Endothelial cell (in vitro differentiated cells): ENCODE measurements around the gene ARHGAP30. TPM values are rescaled to one million over a fixed set of nuclear protein-coding genes. Genes with fewer than 3 reads are reported as not detected.
A peak's percentile ranks its signal among the peaks of the same experiment; 100 is the strongest.

Experiments
- DNase-seq: peaks from one replicate; pipeline ENCODE4 v3.0.0; 2021; ENCODE audit warnings: low spot score
- H3K27ac Mint-ChIP-seq: one replicate; pipeline ENCODE4 v1.8.0; 2021; ENCODE audit warnings: mixed read lengths, inconsistent platforms; ENCODE audit not compliant: unreplicated experiment
- H3K27me3 Mint-ChIP-seq: one replicate; pipeline ENCODE4 v1.8.0; 2021; ENCODE audit warnings: mild to moderate bottlenecking, moderate library complexity, mixed read lengths, inconsistent platforms; ENCODE audit not compliant: unreplicated experiment
- H3K36me3 Mint-ChIP-seq: one replicate; pipeline ENCODE4 v1.8.0; 2021; ENCODE audit warnings: mild to moderate bottlenecking, low read depth, mixed read lengths, inconsistent platforms; ENCODE audit not compliant: unreplicated experiment
- H3K4me1 Mint-ChIP-seq: one replicate; pipeline ENCODE4 v1.8.0; 2021; ENCODE audit warnings: mild to moderate bottlenecking, mixed read lengths, inconsistent platforms; ENCODE audit not compliant: unreplicated experiment
- H3K4me3 Mint-ChIP-seq: one replicate; pipeline ENCODE4 v1.8.0; 2021; ENCODE audit warnings: mild to moderate bottlenecking, mixed read lengths, inconsistent platforms; ENCODE audit not compliant: unreplicated experiment
- H3K9me3 Mint-ChIP-seq: one replicate; pipeline ENCODE4 v1.8.0; 2021; ENCODE audit warnings: mixed read lengths, inconsistent platforms; ENCODE audit not compliant: unreplicated experiment
- total RNA-seq: library from RNA; stranded (reverse); fragmentation: NEBNext Ultra II Directional; extraction: Animal tissue kit (Norgen Biotek cat#: 25700); gene quantifications from one replicate; pipeline ENCODE4 v1.2.1, GENCODE V29; 2021; ENCODE audit not compliant: unreplicated experiment
- TF ChIP-seq, protein P1 (sequence below): fragments of 200-600 bp; sonication (generic); IDR thresholded peaks from one replicate; pipeline ENCODE4 v1.5.0; 2021; ENCODE audit warnings: antibody characterized with exemption; ENCODE audit not compliant: unreplicated experiment

The ARHGAP30 gene
- total RNA-seq, 1 donor from 2014 or later, result 0.23 TPM

DNA sequence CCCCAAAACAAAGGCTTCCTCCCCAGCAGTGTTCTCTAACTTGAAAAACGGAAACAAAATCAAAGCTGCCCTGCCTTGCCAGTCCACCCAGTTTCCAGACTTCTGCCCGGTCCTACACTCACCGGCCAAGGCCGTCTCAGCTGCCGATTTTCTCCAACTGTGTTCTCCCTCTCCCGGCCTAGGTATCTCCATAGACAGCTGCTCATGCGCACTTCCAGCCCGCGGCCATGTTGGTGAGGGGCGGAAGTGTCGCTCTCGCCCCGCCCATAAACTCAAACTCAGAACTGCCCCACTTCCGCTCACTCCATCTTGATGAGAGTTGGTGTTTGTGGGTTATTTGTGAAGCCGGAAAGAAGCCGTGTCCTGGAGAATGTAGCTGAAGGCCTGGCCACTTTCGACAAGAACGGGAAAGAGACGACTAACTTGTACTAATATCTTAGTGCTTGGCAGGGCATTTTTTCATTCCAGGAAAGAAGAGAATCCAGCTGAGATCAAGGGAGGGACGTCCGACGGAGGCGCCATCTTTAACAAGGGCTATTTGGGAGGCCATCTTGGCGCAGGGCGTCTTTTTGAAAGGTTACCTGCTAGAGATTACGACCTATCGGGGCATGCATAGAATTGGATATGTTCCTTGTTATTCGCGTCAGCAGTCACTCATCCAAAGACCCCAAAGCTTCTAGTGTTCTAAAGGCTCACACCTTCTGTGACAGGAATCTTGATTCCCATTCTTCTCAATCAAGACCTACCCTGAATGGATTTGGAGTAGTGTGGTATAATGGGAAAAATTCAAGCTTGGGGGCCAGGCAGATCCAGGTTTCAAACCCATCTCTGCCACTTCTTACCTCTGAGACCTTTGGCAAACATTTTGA is 23.7 kb downstream of the ARHGAP30 start, which contains the start of gene USF1:
TSS of gene USF1 (minus strand) at position 242 of the 869 bp plus-strand sequence. CDS start 2,702 bp downstream, outside the sequence.
- TF ChIP-seq, protein P1, sequence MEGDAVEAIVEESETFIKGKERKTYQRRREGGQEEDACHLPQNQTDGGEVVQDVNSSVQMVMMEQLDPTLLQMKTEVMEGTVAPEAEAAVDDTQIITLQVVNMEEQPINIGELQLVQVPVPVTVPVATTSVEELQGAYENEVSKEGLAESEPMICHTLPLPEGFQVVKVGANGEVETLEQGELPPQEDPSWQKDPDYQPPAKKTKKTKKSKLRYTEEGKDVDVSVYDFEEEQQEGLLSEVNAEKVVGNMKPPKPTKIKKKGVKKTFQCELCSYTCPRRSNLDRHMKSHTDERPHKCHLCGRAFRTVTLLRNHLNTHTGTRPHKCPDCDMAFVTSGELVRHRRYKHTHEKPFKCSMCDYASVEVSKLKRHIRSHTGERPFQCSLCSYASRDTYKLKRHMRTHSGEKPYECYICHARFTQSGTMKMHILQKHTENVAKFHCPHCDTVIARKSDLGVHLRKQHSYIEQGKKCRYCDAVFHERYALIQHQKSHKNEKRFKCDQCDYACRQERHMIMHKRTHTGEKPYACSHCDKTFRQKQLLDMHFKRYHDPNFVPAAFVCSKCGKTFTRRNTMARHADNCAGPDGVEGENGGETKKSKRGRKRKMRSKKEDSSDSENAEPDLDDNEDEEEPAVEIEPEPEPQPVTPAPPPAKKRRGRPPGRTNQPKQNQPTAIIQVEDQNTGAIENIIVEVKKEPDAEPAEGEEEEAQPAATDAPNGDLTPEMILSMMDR, result no peak
- H3K36me3 Mint-ChIP-seq, result peaks cover 43% of the 10 kb centered on the region
- peak within 1 kb of the TSS; percentile 100 for H3K27ac Mint-ChIP-seq
- peaks cover 8% of the 10 kb centered on the region for H3K9me3 Mint-ChIP-seq
- peaks cover 19% of the 10 kb centered on the region for H3K27me3 Mint-ChIP-seq
- peak; percentile 92 for DNase-seq
- peak within 1 kb of the TSS; percentile 99 for H3K4me3 Mint-ChIP-seq
- peaks cover 32% of the 10 kb centered on the region for H3K4me1 Mint-ChIP-seq

GRCh38 chr1:161044908-161045735 is 24.6 kb downstream of the ARHGAP30 start:
- peak overlapping the region; percentile 99 for H3K4me3 Mint-ChIP-seq
- peak; percentile 59 for DNase-seq
- H3K36me3 Mint-ChIP-seq, result peaks cover 47% of the 10 kb centered on the region
- peaks cover 8% of the 10 kb centered on the region for H3K9me3 Mint-ChIP-seq
- peaks cover 19% of the 10 kb centered on the region for H3K27me3 Mint-ChIP-seq
- H3K27ac Mint-ChIP-seq, result peak overlapping the region; percentile 100
- peaks cover 32% of the 10 kb centered on the region for H3K4me1 Mint-ChIP-seq
- TF ChIP-seq, protein P1, result no peak

GRCh38 chr1:161044535-161044907 is 25.2 kb downstream of the ARHGAP30 start:
- Mint-ChIP-seq H3K36me3 (peaks cover 53% of the 10 kb centered on the region), H3K4me1 (peaks cover 32% of the 10 kb centered on the region), H3K27me3 (peaks cover 19% of the 10 kb centered on the region), H3K27ac (peak overlapping the region; percentile 99), H3K9me3 (peaks cover 8% of the 10 kb centered on the region), H3K4me3 (peak overlapping the region; percentile 99)
- TF ChIP-seq, protein P1, result no peak
- DNase-seq, result no peak

GRCh38 chr1:161039546-161039945 is 30.1 kb downstream of the ARHGAP30 start:
- H3K4me3 Mint-ChIP-seq, result peak overlapping the region; percentile 83
- DNase-seq, result no peak
- H3K9me3 Mint-ChIP-seq, result no peaks in the 10 kb centered on the region
- H3K27ac Mint-ChIP-seq, result no peak overlapping the region
- peaks cover 35% of the 10 kb centered on the region for H3K36me3 Mint-ChIP-seq
- H3K27me3 Mint-ChIP-seq, result peaks cover 3% of the 10 kb centered on the region
- peaks cover 20% of the 10 kb centered on the region for H3K4me1 Mint-ChIP-seq
- TF ChIP-seq, protein P1, result no peak
